OCI-LY1 (cell line): ENCODE measurements around the gene ANKH.

Experiments used
- H2AFZ ChIP-seq: fragments of 200-600 bp; sonication (generic), shearing (Covaris generic); 2 replicates; pipeline ENCODE4 v1.6.0; 2014; ENCODE audit warnings: antibody characterized with exemption, mild to moderate bottlenecking, low read length
- H3F3A ChIP-seq: fragments of 200-600 bp; sonication (generic), shearing (Covaris generic); 2 replicates; pipeline ENCODE4 v1.6.0; 2014; ENCODE audit warnings: mild to moderate bottlenecking, antibody characterized with exemption, low read length, moderate library complexity; ENCODE audit not compliant: insufficient read depth
- H3K27ac ChIP-seq: fragments of 200-600 bp; sonication (generic); 2 replicates; pipeline ENCODE4 v1.5.1; 2014; ENCODE audit warnings: low read length, mixed run types, mild to moderate bottlenecking, low read depth; ENCODE audit not compliant: poor library complexity, severe bottlenecking
- H3K27me3 ChIP-seq: fragments of 200-600 bp; sonication (generic); 2 replicates; pipeline ENCODE4 v1.6.0; 2014; ENCODE audit warnings: antibody characterized with exemption, mild to moderate bottlenecking, low read length, moderate library complexity; ENCODE audit not compliant: insufficient read depth
- H3K36me3 ChIP-seq: fragments of 200-600 bp; sonication (generic); 2 replicates; pipeline ENCODE4 v1.6.1; 2014; ENCODE audit warnings: mild to moderate bottlenecking, antibody characterized with exemption, low read length, moderate library complexity, mixed read lengths; ENCODE audit not compliant: insufficient read depth
- H3K4me1 ChIP-seq: fragments of 200-600 bp; sonication (generic); 2 replicates; pipeline ENCODE4 v1.5.1; 2014; ENCODE audit warnings: mild to moderate bottlenecking, low read length, moderate library complexity; ENCODE audit not compliant: insufficient read depth, severe bottlenecking
- H3K4me2 ChIP-seq: fragments of 200-600 bp; sonication (generic), shearing (Covaris generic); 2 replicates; pipeline ENCODE4 v1.6.1; 2014; ENCODE audit warnings: low read length
- H3K4me3 ChIP-seq: fragments of 200-600 bp; sonication (generic); 2 replicates; pipeline ENCODE4 v1.5.1; 2014; ENCODE audit warnings: low read length, low read depth, mild to moderate bottlenecking, mixed read lengths; ENCODE audit not compliant: poor library complexity, severe bottlenecking
- H3K79me2 ChIP-seq: fragments of 200-600 bp; shearing (Covaris generic); 2 replicates; pipeline ENCODE4 v1.6.1; 2016; ENCODE audit warnings: mixed run types, low read length, mixed read lengths; ENCODE audit not compliant: insufficient read depth
- H3K9ac ChIP-seq: fragments of 200-600 bp; sonication (generic), shearing (Covaris generic); 2 replicates; pipeline ENCODE4 v1.6.1; 2014; ENCODE audit warnings: mild to moderate bottlenecking, low read length, mixed read lengths
- H3K9me2 ChIP-seq: fragments of 200-600 bp; sonication (generic), shearing (Covaris generic); 2 replicates; pipeline ENCODE4 v1.6.1; 2014; ENCODE audit warnings: low read depth, mild to moderate bottlenecking, low read length, mixed read lengths
- H3K9me3 ChIP-seq: fragments of 200-600 bp; shearing (Covaris generic); 2 replicates; pipeline ENCODE4 v1.6.1; 2014; ENCODE audit warnings: low read length, mixed read lengths
- H4K20me1 ChIP-seq: fragments of 200-600 bp; sonication (generic), shearing (Covaris generic); 2 replicates; pipeline ENCODE4 v1.6.0; 2016; ENCODE audit warnings: mild to moderate bottlenecking, low read length; ENCODE audit not compliant: insufficient read depth
- CTCF ChIP-seq: fragments of 200-600 bp; sonication (generic), shearing (Covaris generic); IDR thresholded peaks from 2 replicates; pipeline ENCODE4 v1.5.1; 2017; ENCODE audit warnings: mild to moderate bottlenecking, antibody characterized with exemption, low read length, moderate library complexity, mixed read lengths
- EZH2 ChIP-seq: fragments of 200-600 bp; sonication (generic), shearing (Covaris generic); IDR thresholded peaks from 2 replicates; pipeline ENCODE4 v1.8.0; 2017; ENCODE audit warnings: borderline replicate concordance, mixed run types, mild to moderate bottlenecking, antibody characterized with exemption, low read length, moderate library complexity, mixed read lengths

The ANKH gene

GRCh38 chr5:14712666-14713065 lies 158.9 kb downstream of the ANKH start:
- H3K4me2 ChIP-seq, result no peak overlapping the region
- H4K20me1 ChIP-seq, result no peaks in the 10 kb centered on the region
- no peaks in the 10 kb centered on the region for H3K4me1 ChIP-seq
- H3K9me3 ChIP-seq, result no peaks in the 10 kb centered on the region
- H3K27me3 ChIP-seq, result no peaks in the 10 kb centered on the region
- H3K4me3 ChIP-seq, result no peak overlapping the region
- no peak overlapping the region for H3K27ac ChIP-seq
- no peak overlapping the region for H2AFZ ChIP-seq
- H3K36me3 ChIP-seq, result peaks cover 95% of the 10 kb centered on the region
- no peaks in the 10 kb centered on the region for H3K9me2 ChIP-seq
- TF ChIP-seq EZH2 (no peak), CTCF (no peak)
- no peaks in the 10 kb centered on the region for H3F3A ChIP-seq
- no peaks in the 10 kb centered on the region for H3K79me2 ChIP-seq
- H3K9ac ChIP-seq, result no peak overlapping the region

- H3K27me3 ChIP-seq, result no peaks in the 10 kb centered on the region
- H3K79me2 ChIP-seq, result no peaks in the 10 kb centered on the region
- H4K20me1 ChIP-seq, result no peaks in the 10 kb centered on the region
- TF ChIP-seq EZH2 (no peak), CTCF (no peak)
- no peak overlapping the region for H3K4me2 ChIP-seq
- no peak overlapping the region for H3K27ac ChIP-seq
- H3K36me3 ChIP-seq, result peaks cover 95% of the 10 kb centered on the region
- no peak overlapping the region for H2AFZ ChIP-seq
- no peak overlapping the region for H3K4me3 ChIP-seq
- H3K9me2 ChIP-seq, result no peaks in the 10 kb centered on the region
- H3K9me3 ChIP-seq, result no peaks in the 10 kb centered on the region
- no peaks in the 10 kb centered on the region for H3F3A ChIP-seq
- H3K4me1 ChIP-seq, result peaks cover 3% of the 10 kb centered on the region
- no peak overlapping the region for H3K9ac ChIP-seq
These were observed 159.4 kb downstream of the ANKH start for GRCh38 chr5:14712131-14712530.

GRCh38 chr5:14710313-14710994 lies 161.1 kb downstream of the ANKH start:
- Histone ChIP-seq H3K4me3 (no peak overlapping the region), H3K27ac (no peak overlapping the region), H3K9me2 (no peaks in the 10 kb centered on the region), H3K4me1 (peaks cover 19% of the 10 kb centered on the region), H3K79me2 (no peaks in the 10 kb centered on the region), H3K4me2 (no peak overlapping the region), H4K20me1 (no peaks in the 10 kb centered on the region), H3F3A (no peaks in the 10 kb centered on the region), H3K27me3 (no peaks in the 10 kb centered on the region), H3K9me3 (no peaks in the 10 kb centered on the region), H2AFZ (no peak overlapping the region), H3K36me3 (peaks cover 97% of the 10 kb centered on the region), H3K9ac (no peak overlapping the region)
- no peak for TF ChIP-seq CTCF
- no peak for TF ChIP-seq EZH2
